Kidney epithelial cell (primary cell): ENCODE measurements around the gene KCNH8. TPM values are rescaled to one million over a fixed set of nuclear protein-coding genes. Genes with fewer than 3 reads are reported as not detected.

Experiments used
- DNase-seq: peaks from one replicate; pipeline ENCODE4 v3.0.0-alpha.2; 2010; ENCODE audit warnings: low read depth
- H3K27me3 ChIP-seq: 2 replicates; pipeline ENCODE4 v1.6.0; 2011; ENCODE audit warnings: low read length; ENCODE audit not compliant: control insufficient read depth, insufficient read depth
- H3K36me3 ChIP-seq: 2 replicates; pipeline ENCODE4 v1.5.1; 2011; ENCODE audit warnings: low read length; ENCODE audit not compliant: control insufficient read depth, insufficient read depth
- H3K4me3 ChIP-seq: 2 replicates; pipeline ENCODE4 v1.5.1; 2011; ENCODE audit warnings: low read depth, mild to moderate bottlenecking, control low read depth, low read length
- CTCF ChIP-seq: IDR thresholded peaks from 2 replicates; pipeline ENCODE4 v1.5.1; 2011; ENCODE audit warnings: mild to moderate bottlenecking, moderate library complexity, low read length, control low read depth, inconsistent platforms; ENCODE audit not compliant: insufficient read depth, poor library complexity, severe bottlenecking
- total RNA-seq: library from RNA; depleted of rRNA; stranded (reverse); fragments of >200 nt; gene quantifications from 2 replicates; pipeline ENCODE4 v1.2.3, GENCODE V29; 2015

KCNH8 gene
- total RNA-seq, 1 donor from 2014 or later, result 0.88 TPM

GRCh38 chr3:19146685-19147650 lies 1.3 kb upstream of the KCNH8 start:
- peaks cover 16% of the 10 kb centered on the region for H3K27me3 ChIP-seq
- H3K4me3 ChIP-seq, result peak overlapping the region; percentile 73
- H3K36me3 ChIP-seq, result no peaks in the 10 kb centered on the region
- DNase-seq, result peak; percentile 21
- peak; percentile 53 for TF ChIP-seq CTCF

- Histone ChIP-seq H3K36me3 (no peaks in the 10 kb centered on the region), H3K4me3 (no peak overlapping the region), H3K27me3 (peaks cover 16% of the 10 kb centered on the region)
- no peak for TF ChIP-seq CTCF
- DNase-seq, result no peak
These were observed 420 bp downstream of the KCNH8 start for GRCh38 chr3:19148768-19149091.

- no peak for DNase-seq
- no peaks in the 10 kb centered on the region for H3K36me3 ChIP-seq
- no peak for TF ChIP-seq CTCF
- no peak overlapping the region for H3K4me3 ChIP-seq
- peaks cover 16% of the 10 kb centered on the region for H3K27me3 ChIP-seq
These were observed 1.1 kb downstream of the KCNH8 start for GRCh38 chr3:19149368-19149767.

- H3K4me3 ChIP-seq, result no peak overlapping the region
- H3K27me3 ChIP-seq, result peaks cover 16% of the 10 kb centered on the region
- H3K36me3 ChIP-seq, result no peaks in the 10 kb centered on the region
- TF ChIP-seq CTCF, result no peak
- DNase-seq, result no peak
These were observed 2.9 kb downstream of the KCNH8 start for GRCh38 chr3:19151171-19151570.

- no peak for DNase-seq
- no peak for TF ChIP-seq CTCF
- no peaks in the 10 kb centered on the region for H3K36me3 ChIP-seq
- H3K4me3 ChIP-seq, result no peak overlapping the region
- H3K27me3 ChIP-seq, result no peaks in the 10 kb centered on the region
These were observed 6.5 kb downstream of the KCNH8 start for GRCh38 chr3:19154693-19155250.
